HG03095 (cell line): Measurements from ENCODE around the gene TVP23A.
A peak's percentile ranks its signal among the peaks of the same experiment; 100 is the strongest.
"Not testable (repeated sequence)": the region's sequence is repeated elsewhere in the genome, so short reads cannot be mapped to it uniquely, and the experiment has no call there.

Experiments used
- ATAC-seq: cut with Tn5 transposase; IDR thresholded peaks from one replicate; pipeline ENCODE4 v1.9.1; 2021; ENCODE audit warnings: moderate library complexity; ENCODE audit not compliant: unreplicated experiment

The TVP23A gene

GRCh38 chr16:10752843-10753523 lies 65.6 kb downstream of the TVP23A start:
- peak; percentile 70 for ATAC-seq

DNA sequence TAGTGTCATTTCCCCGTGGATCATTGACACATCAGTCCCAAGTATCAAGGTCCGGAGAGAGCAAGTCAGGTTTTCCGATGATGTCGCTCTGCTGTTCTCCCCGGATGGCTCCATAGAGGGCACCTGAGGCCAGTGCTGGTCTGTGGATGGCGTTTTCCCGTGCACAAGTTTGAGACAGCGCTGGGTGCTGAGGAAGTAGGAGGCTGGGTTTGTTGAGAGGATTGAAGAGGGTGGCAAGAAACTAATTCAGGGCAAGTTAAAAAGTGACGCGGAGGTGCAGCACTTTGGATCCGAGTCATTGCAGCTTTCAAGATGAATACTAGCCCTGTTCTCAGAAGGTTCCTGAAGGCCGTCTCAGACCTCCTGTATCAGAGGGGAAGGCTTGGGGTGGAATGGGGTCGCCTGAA lies 67.3 kb downstream of the TVP23A start:
- no peak for ATAC-seq

DNA sequence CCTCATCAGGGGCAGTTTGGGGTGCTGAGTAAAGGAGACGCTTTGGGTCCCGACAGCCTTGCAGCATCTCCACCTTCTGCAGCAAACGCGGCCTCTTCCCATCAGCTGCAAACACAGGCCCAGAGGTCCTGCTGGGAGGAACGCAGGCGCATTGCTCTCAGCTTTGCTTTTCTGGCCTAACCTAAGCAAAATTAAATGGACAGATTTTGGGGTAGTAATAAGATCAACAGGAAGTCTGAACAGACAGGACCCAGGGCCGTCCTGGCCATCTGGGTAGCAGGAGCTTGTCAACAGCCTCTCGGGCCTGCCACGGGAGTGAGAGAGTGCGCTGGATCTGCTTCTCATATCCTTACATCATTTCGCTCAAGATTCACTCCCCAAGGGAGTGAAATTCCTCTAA lies 67.8 kb downstream of the TVP23A start:
- no peak for ATAC-seq

DNA sequence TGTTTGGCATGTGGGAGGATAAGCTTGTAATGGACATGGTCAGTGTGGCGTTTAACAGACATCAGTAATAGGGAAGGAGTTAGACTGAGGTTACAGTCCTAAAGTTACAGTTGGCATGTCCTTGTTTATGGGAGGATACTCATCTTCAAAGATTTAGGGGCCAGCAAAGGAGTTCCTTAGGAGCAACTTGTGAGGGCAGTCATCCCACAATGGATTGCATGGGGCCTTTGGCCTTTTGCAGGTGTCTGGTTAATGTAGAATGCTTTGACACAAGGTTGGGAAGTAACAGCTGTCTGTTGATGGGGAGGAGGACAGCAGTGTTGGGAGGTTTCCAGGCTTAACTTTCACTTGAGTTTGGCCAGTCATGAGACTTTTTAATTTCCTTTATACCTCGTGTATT lies 72.8 kb downstream of the TVP23A start:
- ATAC-seq, result no peak

DNA sequence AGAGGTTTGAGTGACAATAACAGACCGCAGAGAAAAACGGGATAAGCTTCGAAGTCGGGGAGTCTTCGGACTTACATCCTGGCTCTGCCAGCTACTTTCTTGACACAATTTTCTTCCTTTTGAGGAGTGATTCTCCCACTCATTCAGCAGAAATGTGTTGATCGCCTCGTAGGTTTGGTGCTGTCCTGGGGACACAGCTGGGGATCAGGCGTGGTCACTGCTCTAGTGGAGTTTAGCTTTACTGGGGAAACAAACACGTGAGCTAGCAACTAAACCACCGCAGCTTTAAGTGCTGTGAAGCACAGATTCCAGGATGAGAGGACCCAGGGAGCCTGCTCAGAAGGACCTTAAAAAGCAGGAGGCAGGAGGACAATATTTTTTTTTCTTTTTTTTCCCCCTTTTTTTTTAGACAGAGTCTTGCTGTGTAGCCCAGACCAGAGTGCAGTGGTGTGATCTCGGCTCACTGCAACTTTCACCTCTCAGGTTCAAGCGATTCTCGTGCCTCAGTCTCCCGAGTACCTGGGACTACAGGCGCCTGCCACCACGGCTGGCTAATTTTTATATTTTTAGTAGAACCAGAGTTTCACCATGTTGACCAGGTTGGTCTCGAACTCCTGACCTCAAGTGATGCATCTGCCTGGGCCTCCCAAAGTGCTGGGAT lies 74.1 kb downstream of the TVP23A start:
- no peak for ATAC-seq

GRCh38 chr16:10743610-10744369 lies 74.8 kb downstream of the TVP23A start, which contains the start of gene NUBP1:
NUBP1 (plus strand) TSS chr16:10743842; CDS start chr16:10743864, 22 bp downstream.
- ATAC-seq, result peak; percentile 79

DNA sequence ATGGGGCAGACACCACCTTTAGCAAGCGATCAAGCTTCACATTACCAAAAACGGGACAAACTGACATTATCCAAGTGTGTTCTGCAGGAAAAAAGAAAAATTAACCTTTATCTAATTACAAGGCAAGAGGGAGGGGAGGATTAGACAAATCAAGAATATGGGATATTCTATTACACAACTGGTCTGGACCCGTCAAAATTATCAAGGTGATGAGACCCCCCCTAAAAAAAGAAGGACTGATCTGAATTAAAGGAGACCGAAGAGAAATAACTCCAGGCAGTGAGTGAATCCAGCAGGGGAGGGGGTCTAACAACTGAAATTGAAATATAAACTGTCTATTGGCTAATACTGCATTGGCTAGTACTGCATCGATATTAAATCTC lies 75.4 kb downstream of the TVP23A start:
- no peak for ATAC-seq

- ATAC-seq, result no peak
Observed at GRCh38 chr16:10741844-10742243, 76.8 kb downstream of the TVP23A start.

DNA sequence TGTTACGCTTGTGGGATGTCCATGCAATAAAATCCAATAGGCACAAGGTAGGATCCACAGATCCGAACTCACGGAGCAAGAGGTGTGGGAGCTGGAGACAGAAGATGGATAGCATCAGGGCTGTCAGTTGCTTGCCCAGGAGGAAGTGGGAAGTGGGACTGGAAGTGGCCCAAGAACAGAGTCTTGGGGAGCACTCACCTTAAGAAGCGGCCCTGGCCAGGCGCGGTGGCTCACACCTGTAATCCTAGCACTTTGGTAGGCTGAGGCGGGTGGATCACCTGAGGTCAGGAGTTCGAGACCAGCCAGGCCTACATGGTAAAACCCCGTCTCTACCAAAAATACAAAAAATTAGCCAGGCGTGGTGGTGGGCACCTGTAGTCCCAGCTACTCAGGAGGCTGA lies 77.3 kb downstream of the TVP23A start:
- not testable (repeated sequence) for ATAC-seq

GRCh38 chr16:10740845-10741208 lies 77.8 kb downstream of the TVP23A start:
- ATAC-seq, result no peak

DNA sequence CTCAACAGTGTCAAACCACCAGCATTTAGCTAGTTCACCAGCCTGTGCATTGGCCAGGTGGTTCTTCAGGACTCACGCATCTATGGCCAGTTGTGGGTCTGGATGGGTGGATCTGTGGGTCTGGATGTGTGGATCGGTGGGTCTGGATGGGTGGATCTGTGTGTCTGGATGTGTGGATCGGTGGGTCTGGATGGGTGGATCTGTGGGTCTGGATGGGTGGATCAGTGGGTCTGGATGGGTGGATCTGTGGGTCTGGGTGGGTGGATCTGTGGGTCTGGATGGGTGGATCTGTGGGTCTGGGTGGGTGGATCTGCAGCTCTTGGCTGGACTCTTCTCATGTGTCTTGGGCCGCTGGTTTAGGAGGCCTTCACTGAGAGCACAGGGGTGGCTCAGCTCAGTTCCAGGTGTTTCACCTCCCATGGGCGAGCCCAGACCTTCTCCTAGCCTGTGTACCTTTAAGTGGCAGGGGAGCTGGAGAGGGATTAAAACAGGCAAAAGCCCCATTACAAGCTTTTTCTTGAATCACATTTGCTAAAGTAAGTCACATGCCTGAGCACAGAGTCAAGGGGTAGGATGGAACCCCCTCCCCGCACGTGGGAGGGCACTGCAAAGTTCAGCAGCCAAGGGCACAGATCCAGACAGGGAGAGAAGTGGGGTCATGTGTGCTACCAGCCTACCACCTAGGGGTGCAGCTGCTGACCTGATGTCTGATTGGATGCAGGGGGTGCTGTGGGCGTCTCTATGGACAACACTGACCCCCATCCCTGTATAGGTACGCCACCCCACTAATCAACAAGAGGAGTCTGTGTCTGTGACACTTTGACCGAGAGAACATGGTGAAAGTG lies 78.4 kb downstream of the TVP23A start:
- ATAC-seq, result no peak

DNA sequence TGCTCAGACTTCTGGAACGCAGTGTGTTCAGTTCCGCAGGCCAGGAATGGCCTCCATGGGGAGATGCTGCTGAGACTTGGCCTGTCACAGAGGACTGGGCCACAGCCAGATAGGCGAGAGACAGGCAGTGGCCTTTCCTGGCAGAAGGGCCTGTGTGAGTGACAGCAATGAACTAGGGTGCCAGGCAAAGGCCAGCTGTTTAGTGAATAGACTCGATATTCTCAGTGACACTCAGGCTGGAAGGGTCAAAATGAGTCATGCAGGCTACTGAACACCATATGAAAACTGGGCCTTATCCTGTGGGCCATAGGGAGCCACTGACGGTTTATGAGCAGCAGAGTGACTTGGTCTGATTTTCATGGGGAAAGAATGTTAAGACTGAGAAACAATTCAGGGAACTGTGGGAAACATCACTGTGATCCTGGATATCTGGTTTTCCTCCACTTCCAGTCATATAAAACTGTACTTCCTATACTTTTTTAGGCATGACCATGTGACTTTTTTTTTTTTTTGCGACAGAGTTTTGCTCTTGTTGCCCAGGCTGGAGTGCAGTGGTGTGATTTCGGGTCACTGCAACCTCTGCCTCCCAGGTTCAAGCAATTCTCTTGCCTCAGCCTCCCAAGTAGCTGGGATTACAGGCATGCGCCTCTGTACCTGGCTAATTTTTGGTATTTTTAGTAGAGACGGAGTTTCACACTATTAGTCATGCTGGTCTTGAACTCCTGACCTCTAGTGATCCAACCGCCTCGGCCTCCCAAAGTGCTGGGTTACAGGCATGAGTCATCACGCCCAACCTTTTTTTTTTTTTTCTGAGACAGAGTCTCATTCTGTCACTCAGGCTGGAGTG lies 80.1 kb downstream of the TVP23A start:
- peak; percentile 69 for ATAC-seq

DNA sequence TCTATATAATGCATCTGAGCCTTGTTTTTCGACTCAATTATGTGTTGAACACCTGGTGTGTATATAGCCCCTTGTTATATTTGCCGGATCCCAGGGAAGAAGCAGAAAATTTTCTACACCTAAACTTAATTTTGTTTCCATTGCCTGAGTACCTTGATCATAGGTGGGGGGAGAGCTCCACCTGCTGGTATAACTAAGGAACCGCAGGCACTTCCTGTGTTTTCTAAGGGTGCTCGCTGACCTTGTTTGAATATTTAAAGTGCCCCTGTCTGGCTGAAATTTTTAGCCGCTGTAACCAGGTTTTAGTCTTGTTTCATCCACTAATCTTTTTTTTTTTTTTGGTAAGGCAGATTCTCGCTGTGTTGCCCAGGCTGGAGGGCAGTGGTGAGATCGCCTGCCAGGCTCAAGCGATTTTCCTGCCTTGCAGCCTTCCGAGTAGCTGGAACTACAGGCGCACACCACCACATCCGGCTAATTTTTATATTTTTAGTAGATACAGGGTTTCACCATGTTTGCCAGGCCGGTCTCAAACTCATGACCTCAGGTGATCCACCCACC lies 81.4 kb downstream of the TVP23A start:
- no peak for ATAC-seq

DNA sequence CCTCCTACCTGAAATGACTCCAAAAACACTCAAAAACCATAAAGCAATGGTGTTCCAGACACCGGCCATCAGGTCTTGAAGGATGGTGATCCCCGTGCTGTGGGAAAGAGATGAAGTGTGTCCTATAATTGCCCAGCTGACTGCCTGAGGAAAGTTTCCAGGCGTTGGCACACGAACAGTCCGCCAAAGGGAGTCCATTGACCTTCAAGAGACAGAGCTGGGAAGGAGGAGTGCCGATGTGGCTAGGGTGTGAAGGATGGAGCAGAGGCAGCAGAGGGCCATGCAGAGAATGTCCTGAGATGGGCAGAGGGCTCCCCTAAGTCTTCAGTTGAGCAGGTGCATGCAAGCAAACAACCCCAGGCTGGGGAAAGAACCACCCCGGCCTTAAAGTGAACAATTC lies 86.8 kb downstream of the TVP23A start:
- ATAC-seq, result no peak

DNA sequence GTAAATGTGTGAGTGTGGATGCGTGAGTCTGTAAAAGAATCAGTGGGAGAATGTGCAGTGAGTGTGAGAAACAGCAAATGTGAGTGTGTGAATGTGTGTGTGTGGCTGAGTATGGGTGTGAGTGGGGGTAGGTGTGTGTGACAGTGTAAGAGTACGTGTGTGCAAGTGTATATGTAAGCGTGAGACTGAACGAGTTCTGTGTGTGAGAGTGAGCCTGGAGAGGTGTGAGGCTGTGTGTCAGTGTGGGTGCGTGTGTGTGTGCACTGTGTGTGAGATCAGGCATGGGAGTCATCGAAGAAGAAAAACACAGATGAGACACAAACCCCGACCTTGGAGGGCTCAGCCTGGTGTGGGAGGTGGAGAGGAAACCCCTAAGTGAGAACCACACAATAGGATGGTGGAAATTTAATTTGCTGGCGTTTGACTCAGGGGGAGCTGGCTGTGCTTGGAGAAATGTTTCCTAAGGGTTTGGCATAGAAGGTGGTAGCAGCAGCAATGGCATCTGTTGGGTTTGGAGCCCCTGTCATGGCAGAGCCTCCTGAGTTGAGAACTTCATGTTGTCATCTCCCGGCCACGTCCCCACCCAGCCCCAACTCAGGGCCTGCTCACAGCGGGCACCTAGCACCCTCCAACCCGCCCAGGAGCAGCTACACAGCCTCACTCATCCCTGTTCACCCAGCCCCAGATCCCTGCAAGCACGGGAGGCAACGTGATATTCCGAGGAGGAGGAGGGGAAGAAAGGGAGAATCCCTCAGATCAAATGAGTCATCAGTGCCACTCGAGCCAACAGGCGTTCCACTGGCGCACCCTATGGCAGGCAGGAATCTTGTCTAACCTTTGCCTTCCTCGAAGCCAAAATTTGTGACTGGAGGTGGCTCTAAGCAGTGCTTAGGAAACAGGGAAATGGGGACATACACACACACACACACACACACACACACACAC lies 89.2 kb downstream of the TVP23A start:
- ATAC-seq, result no peak

DNA sequence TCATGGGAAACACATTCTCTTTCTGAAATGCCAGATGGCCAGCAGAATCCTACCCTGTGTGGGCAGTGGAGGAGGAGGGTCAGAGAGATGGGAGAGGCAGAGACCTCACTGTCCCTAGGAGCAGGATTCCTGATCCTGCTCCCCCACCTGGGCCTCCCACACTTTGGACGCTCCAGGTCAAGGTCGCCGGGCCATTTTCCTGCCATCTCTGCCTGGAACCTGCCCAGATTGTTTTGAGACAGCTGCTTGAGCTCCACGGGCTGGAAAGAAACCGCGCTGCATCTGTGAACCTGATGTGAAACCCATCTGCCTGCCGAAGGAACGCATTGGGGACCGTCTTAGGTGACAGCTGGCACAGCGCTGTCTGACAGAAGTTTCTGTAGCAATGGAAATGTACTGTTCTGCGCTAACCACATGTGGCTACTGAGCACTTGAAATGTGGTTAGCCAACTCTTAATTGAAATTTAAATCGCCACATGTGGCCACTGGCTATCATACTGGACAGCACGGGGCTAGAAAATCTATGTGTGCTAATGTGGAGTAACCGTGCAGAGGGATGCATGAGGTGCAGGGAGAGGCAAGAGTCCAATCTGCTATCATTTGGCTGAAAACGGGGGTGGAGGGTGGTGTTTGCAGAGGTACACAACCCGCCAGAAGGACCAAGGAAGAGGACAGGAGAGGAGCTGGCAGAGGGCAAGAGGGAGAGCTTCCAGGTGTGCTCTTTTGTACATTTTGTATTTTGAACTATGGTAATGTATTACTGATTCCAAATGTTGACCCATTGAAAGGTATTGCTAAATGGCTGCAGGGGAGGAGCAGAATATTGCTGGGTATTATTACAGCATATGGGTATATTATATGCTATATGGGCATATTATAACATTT lies 90.3 kb downstream of the TVP23A start:
- ATAC-seq, result no peak
